ENCODE measurements around the gene KCNIP3.

Gene KCNIP3

GRCh38 chr2:95314964-95315611, 17.9 kb downstream of the KCNIP3 start:
- peak; percentile 7 for DNase-seq

- DNase-seq: no peak
Observed at GRCh38 chr2:95315801-95316411, 18.8 kb downstream of the KCNIP3 start.

GRCh38 chr2:95316466-95317122, 19.4 kb downstream of the KCNIP3 start:
- DNase-seq: no peak

- DNase-seq: no peak
Observed at GRCh38 chr2:95317123-95317500, 20.0 kb downstream of the KCNIP3 start.

GRCh38 chr2:95317665-95318425, 20.7 kb downstream of the KCNIP3 start:
- DNase-seq: no peak

- no peak for DNase-seq
Observed at GRCh38 chr2:95318431-95319220, 21.5 kb downstream of the KCNIP3 start.

- DNase-seq: no peak
Observed at GRCh38 chr2:95319481-95320343, 22.6 kb downstream of the KCNIP3 start.

GRCh38 chr2:95320344-95320712, 23.2 kb downstream of the KCNIP3 start:
- no peak for DNase-seq

- DNase-seq: no peak
Observed at GRCh38 chr2:95320986-95321767, 24.0 kb downstream of the KCNIP3 start.

- no peak for DNase-seq
Observed at GRCh38 chr2:95323347-95324155, 26.4 kb downstream of the KCNIP3 start.

- DNase-seq: no peak
Observed at GRCh38 chr2:95325026-95325425, 27.9 kb downstream of the KCNIP3 start.

GRCh38 chr2:95325590-95326432, 28.7 kb downstream of the KCNIP3 start:
- DNase-seq: no peak

GRCh38 chr2:95326433-95327140, 29.4 kb downstream of the KCNIP3 start:
- no peak for DNase-seq

GRCh38 chr2:95327861-95328260, 30.7 kb downstream of the KCNIP3 start:
- DNase-seq: no peak

- no peak for DNase-seq
Observed at GRCh38 chr2:95328358-95329125, 31.4 kb downstream of the KCNIP3 start.

- no peak for DNase-seq
Observed at GRCh38 chr2:95329401-95329800, 32.3 kb downstream of the KCNIP3 start.

Data from NCI-H510A treated with DMSO at 0.1 percent for 48 hours (cell line).